ENCODE data around the gene STAMBPL1. TPM values are rescaled to one million over a fixed set of nuclear protein-coding genes. Genes with fewer than 3 reads are reported as not detected.

The STAMBPL1 gene
- polyA plus RNA-seq, 1 of the 3 experiments (the other 2 are of a cell fraction): 25.1 TPM

DNA sequence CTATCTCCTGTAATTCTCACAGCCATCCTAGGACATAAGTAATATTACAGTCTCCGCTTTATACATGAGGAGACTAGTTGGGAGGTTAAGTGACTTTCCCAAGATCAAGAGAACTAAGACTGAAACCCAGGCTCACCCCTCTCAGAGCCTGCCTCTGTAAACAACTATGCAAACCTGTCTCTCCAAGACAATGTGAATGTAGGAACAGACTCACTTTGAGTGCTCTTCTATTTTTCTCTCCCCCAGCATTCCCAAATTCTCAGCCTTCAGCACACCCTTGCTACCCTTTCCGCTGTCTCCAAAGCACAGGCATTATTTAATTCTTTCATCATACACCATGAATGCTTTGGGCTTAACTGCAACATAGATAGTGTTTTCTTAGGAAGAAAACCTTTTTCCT is 58.9 kb downstream of the STAMBPL1 start:
- peaks cover 44 to 75% of the 10 kb centered on the region in 2 experiments for H3K36me3 ChIP-seq (replicated peaks in 1 of 2; ENCODE audit: control insufficient read depth in 1 of 2, insufficient read depth in 2 of 2, low read length in 1 of 2)
- CTCF ChIA-PET: interaction anchor here (1.8 to 10.7 kb wide), 4 partner anchors 14 to 275 kb away, joined by 3 to 314 read pairs (median 7); partner anchors contain the start of genes ACTA2 and FAS

More for the DNA sequence above, 58.9 kb downstream of the STAMBPL1 start:
- no peak for DNase-seq
- Histone ChIP-seq H3K4me3 (ENCODE audit: low read depth in 2 of 2, low read length in 1 of 2) (no peak overlapping the region), H3K79me2 (ENCODE audit: insufficient read depth) (no peaks in the 10 kb centered on the region), H3K9ac (no peak overlapping the region), H3K4me2 (no peak overlapping the region), H3K9me2 (no peaks in the 10 kb centered on the region), H3K27ac (ENCODE audit: low read depth in 2 of 2, low read length in 1 of 2) (no peak overlapping the region), H2AFZ (ENCODE audit: low read depth) (no peak overlapping the region), H3K4me1 (ENCODE audit: control insufficient read depth in 1 of 2, insufficient read depth in 2 of 2, low read depth in 1 of 2, low read length in 1 of 2) (peaks cover 4 to 11% of the 10 kb centered on the region in 2 experiments; a peak in 2 of 4 replicates), H3K9me3 (no peaks in the 10 kb centered on the region), H4K20me1 (ENCODE audit: insufficient read depth) (no peaks in the 10 kb centered on the region; the same call in 1 of the 2 replicates), H3K27me3 (ENCODE audit: insufficient read depth) (no peaks in the 10 kb centered on the region), H3F3A (replicated peaks; ENCODE audit: insufficient read depth) (peaks cover 5% of the 10 kb centered on the region)
- POLR2A ChIA-PET: no interaction called here
- WGBS (ENCODE audit: low lambda C conversion rate): 95% methylated on average over 2 of the region's 2 CpGs
- TF ChIP-seq, protein P1, sequence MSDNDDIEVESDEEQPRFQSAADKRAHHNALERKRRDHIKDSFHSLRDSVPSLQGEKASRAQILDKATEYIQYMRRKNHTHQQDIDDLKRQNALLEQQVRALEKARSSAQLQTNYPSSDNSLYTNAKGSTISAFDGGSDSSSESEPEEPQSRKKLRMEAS (IDR thresholded peaks at IDR 0.05; ENCODE audit: low read depth): no peak
- TF ChIP-seq MXI1 (IDR thresholded peaks at IDR 0.05; ENCODE audit: low read depth, low read length): no peak
- TF ChIP-seq TEAD4 (IDR thresholded peaks at IDR 0.05; ENCODE audit: borderline replicate concordance, insufficient read depth): no peak
- TF ChIP-seq TCF12 (IDR thresholded peaks at IDR 0.05): no peak
- TF ChIP-seq, protein P2, sequence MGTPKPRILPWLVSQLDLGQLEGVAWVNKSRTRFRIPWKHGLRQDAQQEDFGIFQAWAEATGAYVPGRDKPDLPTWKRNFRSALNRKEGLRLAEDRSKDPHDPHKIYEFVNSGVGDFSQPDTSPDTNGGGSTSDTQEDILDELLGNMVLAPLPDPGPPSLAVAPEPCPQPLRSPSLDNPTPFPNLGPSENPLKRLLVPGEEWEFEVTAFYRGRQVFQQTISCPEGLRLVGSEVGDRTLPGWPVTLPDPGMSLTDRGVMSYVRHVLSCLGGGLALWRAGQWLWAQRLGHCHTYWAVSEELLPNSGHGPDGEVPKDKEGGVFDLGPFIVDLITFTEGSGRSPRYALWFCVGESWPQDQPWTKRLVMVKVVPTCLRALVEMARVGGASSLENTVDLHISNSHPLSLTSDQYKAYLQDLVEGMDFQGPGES (IDR thresholded peaks at IDR 0.05; ENCODE audit: low read depth, low read length): no peak
- TF ChIP-seq, protein P3, sequence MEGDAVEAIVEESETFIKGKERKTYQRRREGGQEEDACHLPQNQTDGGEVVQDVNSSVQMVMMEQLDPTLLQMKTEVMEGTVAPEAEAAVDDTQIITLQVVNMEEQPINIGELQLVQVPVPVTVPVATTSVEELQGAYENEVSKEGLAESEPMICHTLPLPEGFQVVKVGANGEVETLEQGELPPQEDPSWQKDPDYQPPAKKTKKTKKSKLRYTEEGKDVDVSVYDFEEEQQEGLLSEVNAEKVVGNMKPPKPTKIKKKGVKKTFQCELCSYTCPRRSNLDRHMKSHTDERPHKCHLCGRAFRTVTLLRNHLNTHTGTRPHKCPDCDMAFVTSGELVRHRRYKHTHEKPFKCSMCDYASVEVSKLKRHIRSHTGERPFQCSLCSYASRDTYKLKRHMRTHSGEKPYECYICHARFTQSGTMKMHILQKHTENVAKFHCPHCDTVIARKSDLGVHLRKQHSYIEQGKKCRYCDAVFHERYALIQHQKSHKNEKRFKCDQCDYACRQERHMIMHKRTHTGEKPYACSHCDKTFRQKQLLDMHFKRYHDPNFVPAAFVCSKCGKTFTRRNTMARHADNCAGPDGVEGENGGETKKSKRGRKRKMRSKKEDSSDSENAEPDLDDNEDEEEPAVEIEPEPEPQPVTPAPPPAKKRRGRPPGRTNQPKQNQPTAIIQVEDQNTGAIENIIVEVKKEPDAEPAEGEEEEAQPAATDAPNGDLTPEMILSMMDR (IDR thresholded peaks at IDR 0.05): no peak
- no peak for TF ChIP-seq RAD21 (IDR thresholded peaks at IDR 0.05; ENCODE audit: low read length)
- TF ChIP-seq, protein P4, sequence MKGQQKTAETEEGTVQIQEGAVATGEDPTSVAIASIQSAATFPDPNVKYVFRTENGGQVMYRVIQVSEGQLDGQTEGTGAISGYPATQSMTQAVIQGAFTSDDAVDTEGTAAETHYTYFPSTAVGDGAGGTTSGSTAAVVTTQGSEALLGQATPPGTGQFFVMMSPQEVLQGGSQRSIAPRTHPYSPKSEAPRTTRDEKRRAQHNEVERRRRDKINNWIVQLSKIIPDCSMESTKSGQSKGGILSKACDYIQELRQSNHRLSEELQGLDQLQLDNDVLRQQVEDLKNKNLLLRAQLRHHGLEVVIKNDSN (IDR thresholded peaks at IDR 0.05; ENCODE audit: borderline replicate concordance, low read depth): no peak
- no peak for TF ChIP-seq FOXM1 (IDR thresholded peaks at IDR 0.05; ENCODE audit: low read depth)
- TF ChIP-seq, protein P5, sequence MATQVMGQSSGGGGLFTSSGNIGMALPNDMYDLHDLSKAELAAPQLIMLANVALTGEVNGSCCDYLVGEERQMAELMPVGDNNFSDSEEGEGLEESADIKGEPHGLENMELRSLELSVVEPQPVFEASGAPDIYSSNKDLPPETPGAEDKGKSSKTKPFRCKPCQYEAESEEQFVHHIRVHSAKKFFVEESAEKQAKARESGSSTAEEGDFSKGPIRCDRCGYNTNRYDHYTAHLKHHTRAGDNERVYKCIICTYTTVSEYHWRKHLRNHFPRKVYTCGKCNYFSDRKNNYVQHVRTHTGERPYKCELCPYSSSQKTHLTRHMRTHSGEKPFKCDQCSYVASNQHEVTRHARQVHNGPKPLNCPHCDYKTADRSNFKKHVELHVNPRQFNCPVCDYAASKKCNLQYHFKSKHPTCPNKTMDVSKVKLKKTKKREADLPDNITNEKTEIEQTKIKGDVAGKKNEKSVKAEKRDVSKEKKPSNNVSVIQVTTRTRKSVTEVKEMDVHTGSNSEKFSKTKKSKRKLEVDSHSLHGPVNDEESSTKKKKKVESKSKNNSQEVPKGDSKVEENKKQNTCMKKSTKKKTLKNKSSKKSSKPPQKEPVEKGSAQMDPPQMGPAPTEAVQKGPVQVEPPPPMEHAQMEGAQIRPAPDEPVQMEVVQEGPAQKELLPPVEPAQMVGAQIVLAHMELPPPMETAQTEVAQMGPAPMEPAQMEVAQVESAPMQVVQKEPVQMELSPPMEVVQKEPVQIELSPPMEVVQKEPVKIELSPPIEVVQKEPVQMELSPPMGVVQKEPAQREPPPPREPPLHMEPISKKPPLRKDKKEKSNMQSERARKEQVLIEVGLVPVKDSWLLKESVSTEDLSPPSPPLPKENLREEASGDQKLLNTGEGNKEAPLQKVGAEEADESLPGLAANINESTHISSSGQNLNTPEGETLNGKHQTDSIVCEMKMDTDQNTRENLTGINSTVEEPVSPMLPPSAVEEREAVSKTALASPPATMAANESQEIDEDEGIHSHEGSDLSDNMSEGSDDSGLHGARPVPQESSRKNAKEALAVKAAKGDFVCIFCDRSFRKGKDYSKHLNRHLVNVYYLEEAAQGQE (IDR thresholded peaks at IDR 0.05; ENCODE audit: low read depth, low read length): no peak
- TF ChIP-seq MEF2A (IDR thresholded peaks at IDR 0.05; ENCODE audit: borderline replicate concordance, low read depth): no peak
- no peak for TF ChIP-seq RCOR1 (IDR thresholded peaks at IDR 0.05; ENCODE audit: low read length)
- no peak for TF ChIP-seq FOSL2 (IDR thresholded peaks at IDR 0.05; ENCODE audit: borderline replicate concordance, low read depth)
- no peak for TF ChIP-seq NRF1 (IDR thresholded peaks at IDR 0.05; ENCODE audit: low read depth, low read length)
- no peak for TF ChIP-seq EP300 (IDR thresholded peaks at IDR 0.05; ENCODE audit: borderline replicate concordance in 1 of 2, low read depth in 1 of 2, low read length in 1 of 2)
- TF ChIP-seq JUND (IDR thresholded peaks at IDR 0.05): no peak
- no peak for TF ChIP-seq RFX5 (IDR thresholded peaks at IDR 0.05; ENCODE audit: low read length)
- TF ChIP-seq GATA2 (CRISPR knock-in tag; IDR thresholded peaks at IDR 0.05): no peak
- no peak for TF ChIP-seq CHD2 (IDR thresholded peaks at IDR 0.05; ENCODE audit: low read length, partially characterized antibody)

Measured in SK-N-SH (cell line).